Ishikawa (cell line): ENCODE measurements around the gene IFNGR1.

ENCODE experiments used
- CEBPB ChIP-seq: IDR thresholded peaks from 2 replicates; pipeline ENCODE4 v1.6.1; 2012
- CREB1 ChIP-seq: IDR thresholded peaks from 2 replicates; pipeline ENCODE4 v1.6.1; 2012; ENCODE audit warnings: low read depth
- EGR1 ChIP-seq: IDR thresholded peaks from 2 replicates; pipeline ENCODE4 v1.6.1; 2012
- EP300 ChIP-seq: IDR thresholded peaks from 2 replicates; pipeline ENCODE4 v1.6.1; 2012; ENCODE audit warnings: borderline replicate concordance
- FOXM1 ChIP-seq: IDR thresholded peaks from 2 replicates; pipeline ENCODE4 v1.6.1; 2012; ENCODE audit warnings: low read depth, borderline replicate concordance
- MAX ChIP-seq: IDR thresholded peaks from 2 replicates; pipeline ENCODE4 v1.6.1; 2012
- NFIC ChIP-seq: IDR thresholded peaks from 2 replicates; pipeline ENCODE4 v1.6.1; 2012
- RAD21 ChIP-seq: IDR thresholded peaks from 2 replicates; pipeline ENCODE4 v1.6.1; 2012; ENCODE audit warnings: low read depth
- REST ChIP-seq: IDR thresholded peaks from 2 replicates; pipeline ENCODE4 v1.6.1; 2012; ENCODE audit warnings: low read depth, mild to moderate bottlenecking
- TAF1 ChIP-seq: IDR thresholded peaks from 2 replicates; pipeline ENCODE4 v1.6.1; 2012; ENCODE audit warnings: low read depth, mild to moderate bottlenecking
- TCF12 ChIP-seq: IDR thresholded peaks from 2 replicates; pipeline ENCODE4 v1.6.1; 2012; ENCODE audit warnings: low read depth
- TEAD4 ChIP-seq: IDR thresholded peaks from 2 replicates; pipeline ENCODE4 v1.6.1; 2012
- USF1 ChIP-seq: IDR thresholded peaks from 2 replicates; pipeline ENCODE4 v1.6.1; 2012
- YY1 ChIP-seq: IDR thresholded peaks from 2 replicates; pipeline ENCODE4 v1.6.1; 2012; ENCODE audit warnings: low read depth
- ZBTB7A ChIP-seq: IDR thresholded peaks from 2 replicates; pipeline ENCODE4 v1.6.1; 2012; ENCODE audit warnings: low read depth

The IFNGR1 gene

GRCh38 chr6:137217801-137218472 lies 1.2 kb downstream of the IFNGR1 start:
- TF ChIP-seq MAX (no peak), EP300 (no peak), NFIC (no peak), FOXM1 (no peak), CEBPB (no peak), EGR1 (no peak), REST (no peak), USF1 (no peak)

- TF ChIP-seq TCF12 (no peak), TAF1 (no peak), TEAD4 (no peak), CREB1 (no peak), EP300 (no peak), RAD21 (no peak), FOXM1 (no peak), REST (no peak), USF1 (no peak), YY1 (no peak)
These were observed 2.2 kb downstream of the IFNGR1 start for GRCh38 chr6:137216875-137217553.

- TF ChIP-seq CREB1: no peak
- no peak for TF ChIP-seq TEAD4
- TF ChIP-seq FOXM1: no peak
- TF ChIP-seq EGR1: no peak
- TF ChIP-seq TAF1: no peak
- TF ChIP-seq TCF12: no peak
- no peak for TF ChIP-seq USF1
- TF ChIP-seq ZBTB7A: no peak
These were observed 3.1 kb downstream of the IFNGR1 start for GRCh38 chr6:137216106-137216505.

GRCh38 chr6:137214931-137215330 lies 4.3 kb downstream of the IFNGR1 start:
- TF ChIP-seq NFIC (no peak), CEBPB (no peak), MAX (no peak), REST (no peak), TAF1 (no peak), EGR1 (no peak), TEAD4 (no peak), EP300 (no peak), TCF12 (no peak), CREB1 (no peak), ZBTB7A (no peak), YY1 (no peak), USF1 (no peak), RAD21 (no peak), FOXM1 (no peak)
